GM21737 (cell line): ENCODE data around the gene SIRPA.

Experiments
- ATAC-seq: cut with Tn5 transposase; IDR thresholded peaks from one replicate; pipeline ENCODE4 v1.9.1; 2021; ENCODE audit warnings: mild to moderate bottlenecking, moderate library complexity; ENCODE audit not compliant: unreplicated experiment

Gene SIRPA

GRCh38 chr20:1979106-1979778, 84.0 kb downstream of the SIRPA start:
- ATAC-seq, result no peak

GRCh38 chr20:1982686-1983085, 87.5 kb downstream of the SIRPA start:
- no peak for ATAC-seq

- ATAC-seq, result no peak
Observed at GRCh38 chr20:1983301-1983700, 88.1 kb downstream of the SIRPA start.

- no peak for ATAC-seq
Observed at GRCh38 chr20:1987826-1988225, 92.6 kb downstream of the SIRPA start.
